GM06990 (cell line): ENCODE measurements around the gene KDM4B.

ENCODE experiments used
- DNase-seq: peaks from one replicate; pipeline ENCODE4 v3.0.0-alpha.2; 2011; ENCODE audit not compliant: insufficient read length; ENCODE audit errors: extremely low read depth
- H3K27me3 ChIP-seq: replicated peaks from 2 replicates; pipeline ENCODE4 v1.6.0; 2011; ENCODE audit warnings: low read length; ENCODE audit not compliant: control insufficient read depth, insufficient read depth
- H3K36me3 ChIP-seq: 2 replicates; pipeline ENCODE4 v1.5.1; 2011; ENCODE audit warnings: low read length; ENCODE audit not compliant: control insufficient read depth, insufficient read depth
- H3K4me3 ChIP-seq: replicated peaks from 2 replicates; pipeline ENCODE4 v1.5.1; 2011; ENCODE audit warnings: low read depth, mild to moderate bottlenecking, control low read depth, low read length
- TF ChIP-seq, protein P1 (sequence below): IDR thresholded peaks from 2 replicates; pipeline ENCODE4 v1.5.1; 2011; ENCODE audit warnings: low read length, control low read depth, mild to moderate bottlenecking, inconsistent platforms; ENCODE audit not compliant: insufficient read depth, poor library complexity, severe bottlenecking

Gene KDM4B

DNA sequence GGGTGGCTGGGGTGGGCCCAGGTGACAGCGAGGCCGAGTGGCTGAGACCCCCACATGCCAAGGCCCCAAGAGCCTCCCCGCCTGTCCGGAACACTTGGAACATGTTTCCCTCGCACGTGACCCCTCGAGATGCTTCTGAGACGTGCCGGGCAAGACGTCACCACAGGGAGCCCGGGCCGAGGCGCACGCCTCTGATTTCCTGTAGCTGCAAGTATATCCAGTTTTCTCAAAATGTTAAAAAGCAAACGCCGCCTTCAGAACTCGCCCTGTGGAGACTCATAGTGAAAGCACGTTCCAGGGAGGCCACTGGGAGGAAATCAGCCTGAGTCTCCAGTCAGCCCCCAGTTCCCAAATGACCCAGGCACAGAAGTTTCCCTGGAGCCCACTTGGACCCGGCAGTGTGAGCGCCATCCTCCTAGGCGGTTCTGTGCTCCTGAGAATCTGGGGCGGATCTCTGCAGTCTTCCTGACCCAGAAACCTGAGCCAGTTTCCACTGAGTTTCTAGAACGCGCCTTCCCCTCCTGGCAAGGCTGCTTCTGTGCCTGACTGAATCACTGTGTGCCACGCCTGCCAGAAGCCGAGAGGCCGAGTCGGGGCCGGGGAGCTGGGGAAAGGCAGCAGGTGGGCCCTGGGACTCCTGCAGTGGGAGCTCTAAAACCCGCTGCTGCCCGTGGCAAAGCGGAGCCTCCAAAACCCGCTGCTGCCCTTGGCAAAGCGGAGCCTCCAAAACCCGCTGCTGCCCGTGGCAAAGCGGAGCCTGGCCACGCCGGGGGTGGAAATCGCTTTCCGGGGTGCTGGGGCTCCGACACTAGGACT is 179.3 kb downstream of the KDM4B start:
- Histone ChIP-seq H3K36me3 (peaks cover 31% of the 10 kb centered on the region), H3K27me3 (no peaks in the 10 kb centered on the region), H3K4me3 (no peak overlapping the region)
- TF ChIP-seq, protein P1, sequence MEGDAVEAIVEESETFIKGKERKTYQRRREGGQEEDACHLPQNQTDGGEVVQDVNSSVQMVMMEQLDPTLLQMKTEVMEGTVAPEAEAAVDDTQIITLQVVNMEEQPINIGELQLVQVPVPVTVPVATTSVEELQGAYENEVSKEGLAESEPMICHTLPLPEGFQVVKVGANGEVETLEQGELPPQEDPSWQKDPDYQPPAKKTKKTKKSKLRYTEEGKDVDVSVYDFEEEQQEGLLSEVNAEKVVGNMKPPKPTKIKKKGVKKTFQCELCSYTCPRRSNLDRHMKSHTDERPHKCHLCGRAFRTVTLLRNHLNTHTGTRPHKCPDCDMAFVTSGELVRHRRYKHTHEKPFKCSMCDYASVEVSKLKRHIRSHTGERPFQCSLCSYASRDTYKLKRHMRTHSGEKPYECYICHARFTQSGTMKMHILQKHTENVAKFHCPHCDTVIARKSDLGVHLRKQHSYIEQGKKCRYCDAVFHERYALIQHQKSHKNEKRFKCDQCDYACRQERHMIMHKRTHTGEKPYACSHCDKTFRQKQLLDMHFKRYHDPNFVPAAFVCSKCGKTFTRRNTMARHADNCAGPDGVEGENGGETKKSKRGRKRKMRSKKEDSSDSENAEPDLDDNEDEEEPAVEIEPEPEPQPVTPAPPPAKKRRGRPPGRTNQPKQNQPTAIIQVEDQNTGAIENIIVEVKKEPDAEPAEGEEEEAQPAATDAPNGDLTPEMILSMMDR: no peak
- DNase-seq: peak; percentile 9

DNA sequence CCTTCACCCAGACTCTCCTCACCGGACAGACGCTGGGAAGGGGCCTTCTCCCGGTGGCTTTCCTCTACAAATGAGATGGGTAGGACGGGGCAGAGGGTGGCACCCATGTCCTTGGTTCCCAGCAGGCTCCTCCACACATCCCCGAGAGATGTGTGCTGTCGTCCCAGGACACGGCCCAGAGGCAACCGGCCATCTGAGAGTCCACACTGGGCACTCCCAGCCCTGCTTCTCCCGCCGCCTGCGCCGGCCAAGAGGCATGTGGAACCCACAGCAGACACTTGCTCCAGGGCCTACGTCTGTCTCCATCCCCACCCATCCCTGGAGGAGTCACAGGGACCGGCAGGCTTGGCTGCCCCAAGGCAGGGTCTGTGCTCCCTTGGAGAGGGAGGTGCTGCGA is 179.9 kb downstream of the KDM4B start:
- TF ChIP-seq, protein P1: no peak
- DNase-seq: peak; percentile 14
- H3K36me3 ChIP-seq: peaks cover 26% of the 10 kb centered on the region

DNA sequence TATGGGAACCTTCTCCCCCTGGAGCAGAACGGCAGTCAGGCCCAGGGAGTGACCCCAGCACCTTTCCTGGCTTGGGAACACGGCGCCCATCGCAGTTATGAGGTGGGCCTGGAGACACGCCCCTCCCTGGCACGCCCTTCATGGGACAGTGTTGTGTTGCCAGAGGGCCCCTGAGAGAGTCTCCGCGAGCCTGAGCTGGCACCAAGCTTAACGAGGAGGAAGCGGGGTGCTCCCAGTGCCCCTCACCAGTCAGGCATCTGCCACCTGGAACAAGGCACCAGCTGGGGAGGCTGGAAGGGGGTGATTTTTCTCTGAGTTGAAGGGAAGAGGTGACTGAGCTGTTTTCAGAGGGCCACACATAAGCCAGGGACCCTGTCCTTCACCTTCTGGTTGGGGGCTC is 180.6 kb downstream of the KDM4B start:
- DNase-seq: peak; percentile 8
- TF ChIP-seq, protein P1: no peak
- no peak overlapping the region for H3K4me3 ChIP-seq

More for the DNA sequence above, 179.9 kb downstream of the KDM4B start:
- Histone ChIP-seq H3K4me3 (no peak overlapping the region), H3K27me3 (no peaks in the 10 kb centered on the region)

DNA sequence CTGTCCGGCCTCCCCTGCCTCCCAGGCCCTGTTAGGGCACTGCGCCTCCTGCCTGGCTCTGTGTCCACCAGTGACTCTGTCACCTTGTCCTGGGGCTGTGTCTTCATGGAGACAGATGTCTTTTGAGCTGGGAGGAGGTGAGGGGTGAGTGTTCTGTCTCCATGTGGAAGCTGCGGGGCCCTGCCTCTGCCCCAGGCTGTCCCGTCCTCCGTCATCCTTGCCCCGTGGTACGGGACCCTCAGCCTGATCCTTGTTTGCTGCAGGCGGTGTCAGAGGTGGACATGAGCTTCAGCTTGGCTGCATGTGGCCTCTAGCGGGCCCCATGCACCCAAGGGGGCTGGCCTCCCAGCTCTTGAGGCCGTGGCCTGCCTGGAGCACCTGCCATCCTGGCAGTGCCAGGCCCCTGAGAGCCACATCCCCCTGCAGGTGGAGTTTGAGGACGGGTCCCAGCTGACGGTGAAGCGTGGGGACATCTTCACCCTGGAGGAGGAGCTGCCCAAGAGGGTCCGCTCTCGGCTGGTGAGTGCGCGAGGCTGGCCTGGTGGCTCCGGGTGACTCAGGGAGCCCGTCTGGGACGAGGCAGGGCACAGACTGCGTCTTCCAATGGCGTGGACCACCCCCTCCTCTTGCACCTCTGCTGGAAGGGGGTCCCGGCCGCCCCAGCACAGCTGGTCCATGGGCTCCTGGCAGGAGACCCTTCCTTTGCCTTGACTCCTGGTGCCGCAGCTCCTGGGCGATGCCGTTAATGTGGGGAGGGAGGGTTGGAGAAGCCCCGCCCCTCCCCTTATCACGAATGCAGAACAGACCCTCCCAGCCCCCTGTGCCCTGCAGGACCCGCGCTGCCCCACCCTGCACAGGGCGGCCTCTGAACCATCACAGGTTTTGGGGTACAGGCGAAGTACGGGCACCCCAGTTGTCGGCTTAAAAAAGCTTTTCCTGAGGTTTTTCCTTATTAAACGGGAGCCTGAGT is 181.3 kb downstream of the KDM4B start:
- H3K4me3 ChIP-seq: no peak overlapping the region
- TF ChIP-seq, protein P1: no peak
- peaks cover 21% of the 10 kb centered on the region for H3K36me3 ChIP-seq
- peak; percentile 12 for DNase-seq
- no peaks in the 10 kb centered on the region for H3K27me3 ChIP-seq

More for the DNA sequence above, 180.6 kb downstream of the KDM4B start:
- Histone ChIP-seq H3K27me3 (no peaks in the 10 kb centered on the region), H3K36me3 (peaks cover 26% of the 10 kb centered on the region)

DNA sequence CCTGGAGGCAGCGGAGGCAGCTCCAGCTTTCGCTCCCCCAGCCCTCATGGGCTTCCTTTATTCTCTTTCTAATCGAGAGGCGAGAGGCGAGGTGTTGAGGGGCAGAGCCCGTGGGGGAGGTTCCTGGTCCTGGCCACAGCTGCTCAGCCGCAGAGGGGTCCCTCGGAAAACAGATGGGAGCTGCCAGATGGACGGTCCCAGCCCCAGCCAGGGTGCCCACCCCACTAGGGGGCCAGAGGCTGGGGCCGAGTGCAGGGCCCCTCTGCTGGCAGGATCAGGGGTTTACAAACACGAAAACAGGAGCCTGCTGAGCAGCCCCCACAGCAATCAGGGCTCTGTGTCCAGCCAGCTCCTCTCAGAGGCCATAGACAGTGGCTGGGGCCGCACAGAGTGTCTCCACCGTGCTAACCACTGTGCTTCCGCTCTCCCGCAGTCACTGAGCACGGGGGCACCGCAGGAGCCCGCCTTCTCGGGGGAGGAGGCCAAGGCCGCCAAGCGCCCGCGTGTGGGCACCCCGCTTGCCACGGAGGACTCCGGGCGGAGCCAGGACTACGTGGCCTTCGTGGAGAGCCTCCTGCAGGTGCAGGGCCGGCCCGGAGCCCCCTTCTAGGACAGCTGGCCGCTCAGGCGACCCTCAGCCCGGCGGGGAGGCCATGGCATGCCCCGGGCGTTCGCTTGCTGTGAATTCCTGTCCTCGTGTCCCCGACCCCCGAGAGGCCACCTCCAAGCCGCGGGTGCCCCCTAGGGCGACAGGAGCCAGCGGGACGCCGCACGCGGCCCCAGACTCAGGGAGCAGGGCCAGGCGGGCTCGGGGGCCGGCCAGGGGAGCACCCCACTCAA is 182.2 kb downstream of the KDM4B start:
- Histone ChIP-seq H3K36me3 (peaks cover 21% of the 10 kb centered on the region), H3K4me3 (no peak overlapping the region), H3K27me3 (no peaks in the 10 kb centered on the region)
- DNase-seq: peak; percentile 16
- TF ChIP-seq, protein P1: no peak
